NCI-H2196 treated with DMSO at 0.1 percent for 48 hours (cell line): ENCODE measurements around the gene RASGEF1C.

ENCODE experiments used
- DNase-seq: peaks from one replicate; lab custom pipeline; 2025; ENCODE audit not compliant: unreplicated experiment; lab: John Stamatoyannopoulos, UW

Gene RASGEF1C

GRCh38 chr5:180120237-180121101 is 88.5 kb downstream of the RASGEF1C start:
- DNase-seq: no peak

DNA sequence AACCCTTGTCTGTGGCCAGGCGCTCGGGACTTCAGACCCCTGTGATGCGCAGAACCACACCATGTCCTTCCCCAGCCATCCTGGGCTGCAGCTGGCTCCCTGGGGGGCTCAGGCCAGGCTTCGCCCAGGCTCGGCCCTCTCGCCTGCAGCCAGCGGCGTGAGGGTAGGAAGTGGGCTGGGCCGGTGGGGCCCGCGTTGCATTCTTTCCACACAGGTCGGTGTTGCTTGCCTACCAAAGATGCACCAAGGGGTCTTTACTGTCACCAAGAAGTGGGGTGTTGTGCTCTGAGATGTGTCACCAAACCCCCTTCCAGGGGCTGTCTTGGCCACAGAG is 89.1 kb downstream of the RASGEF1C start:
- no peak for DNase-seq

GRCh38 chr5:180119031-180119902 is 89.7 kb downstream of the RASGEF1C start:
- no peak for DNase-seq

DNA sequence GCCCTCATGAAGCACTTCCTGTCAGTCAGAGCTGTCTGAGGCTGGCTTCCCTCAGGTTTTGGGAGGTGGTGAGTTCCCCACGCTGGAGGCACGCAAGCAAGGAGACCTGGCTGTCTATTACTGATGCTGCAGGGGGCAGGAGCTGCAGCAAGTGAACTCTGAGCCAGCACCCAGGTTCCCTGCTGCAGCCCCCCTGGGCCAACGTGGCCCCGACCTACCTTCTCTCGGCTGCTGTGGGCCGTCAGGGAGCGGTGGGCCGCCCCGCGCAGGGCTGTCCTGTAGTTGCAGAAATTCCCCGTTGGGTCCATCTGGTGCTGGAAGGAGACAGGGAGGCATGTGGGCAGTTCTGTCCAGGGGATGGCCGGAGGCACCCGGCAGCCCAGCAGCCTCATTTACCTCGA is 90.6 kb downstream of the RASGEF1C start:
- no peak for DNase-seq

GRCh38 chr5:180117000-180117725 is 91.8 kb downstream of the RASGEF1C start:
- no peak for DNase-seq

GRCh38 chr5:180116077-180116999 is 92.7 kb downstream of the RASGEF1C start:
- DNase-seq: no peak

DNA sequence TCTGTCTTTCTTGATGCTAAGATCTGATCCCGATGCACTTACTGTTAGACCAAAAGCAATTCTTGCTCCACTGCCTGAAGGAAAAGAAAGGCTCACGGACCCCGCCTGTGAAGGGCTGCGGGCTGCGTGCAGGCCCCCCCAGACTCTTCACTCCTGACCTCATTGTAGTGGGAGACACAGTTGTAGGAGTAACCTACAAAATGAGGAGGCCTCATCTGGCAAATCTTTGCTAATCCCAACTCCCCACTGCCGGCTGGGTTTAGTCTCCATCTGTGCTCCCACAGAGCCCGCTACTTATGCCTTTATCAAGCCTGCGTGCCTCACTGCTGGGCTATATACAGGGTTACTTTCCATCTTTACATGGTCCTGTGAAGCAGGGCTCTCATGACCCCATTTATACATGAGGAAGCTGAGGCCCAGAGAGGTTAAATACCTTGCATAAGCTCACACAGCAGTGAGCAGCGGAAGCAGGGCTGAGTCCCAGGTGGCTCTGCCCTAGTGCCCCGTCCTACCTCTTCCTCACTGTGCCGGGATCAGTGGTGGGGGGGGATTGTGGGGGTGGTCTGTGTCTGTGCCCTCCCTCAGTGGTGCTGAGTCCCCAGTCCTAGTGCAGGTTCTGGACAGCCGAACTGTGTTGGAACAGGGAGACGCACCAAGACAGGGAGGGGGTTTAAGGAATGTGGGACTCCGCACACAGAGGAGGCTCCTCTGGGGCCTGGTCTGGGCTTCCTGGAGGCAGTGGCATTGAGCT is 93.5 kb downstream of the RASGEF1C start:
- no peak for DNase-seq

- no peak for DNase-seq
These were observed 94.6 kb downstream of the RASGEF1C start for GRCh38 chr5:180114304-180115003.

- no peak for DNase-seq
These were observed 95.2 kb downstream of the RASGEF1C start for GRCh38 chr5:180113660-180114303.

DNA sequence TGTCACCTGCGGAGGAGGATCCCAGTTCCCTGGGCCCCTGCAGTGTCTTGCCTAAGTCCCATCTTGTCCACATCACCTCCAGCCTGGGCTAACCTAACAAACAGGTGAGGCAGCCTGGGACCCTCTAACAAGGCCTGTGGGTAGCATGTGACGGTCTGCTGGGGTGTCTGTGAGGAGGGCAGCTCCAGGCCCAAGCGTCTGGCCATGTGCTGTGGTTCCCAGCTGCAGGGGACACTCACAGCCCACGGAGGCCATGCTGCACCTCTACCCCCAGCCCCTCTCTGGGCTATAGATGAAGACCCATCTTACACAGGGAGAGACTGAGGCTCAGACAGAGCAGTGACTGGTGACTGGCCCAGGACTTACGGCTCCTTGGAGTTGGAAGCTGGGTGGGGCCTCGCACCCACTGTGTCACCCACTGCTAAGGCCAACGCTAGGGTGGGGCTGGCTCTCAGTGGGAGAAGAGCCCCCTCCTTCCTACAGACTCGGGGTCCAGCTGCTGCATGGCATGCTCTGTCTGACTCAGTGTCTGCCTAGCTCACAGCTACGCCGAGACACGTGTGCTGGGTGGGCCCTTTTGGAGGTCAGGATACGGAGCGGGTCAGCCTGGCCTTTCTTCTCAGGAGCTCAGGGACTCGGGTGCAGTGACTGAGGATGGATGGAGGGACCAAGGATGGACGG is 96.7 kb downstream of the RASGEF1C start:
- no peak for DNase-seq

DNA sequence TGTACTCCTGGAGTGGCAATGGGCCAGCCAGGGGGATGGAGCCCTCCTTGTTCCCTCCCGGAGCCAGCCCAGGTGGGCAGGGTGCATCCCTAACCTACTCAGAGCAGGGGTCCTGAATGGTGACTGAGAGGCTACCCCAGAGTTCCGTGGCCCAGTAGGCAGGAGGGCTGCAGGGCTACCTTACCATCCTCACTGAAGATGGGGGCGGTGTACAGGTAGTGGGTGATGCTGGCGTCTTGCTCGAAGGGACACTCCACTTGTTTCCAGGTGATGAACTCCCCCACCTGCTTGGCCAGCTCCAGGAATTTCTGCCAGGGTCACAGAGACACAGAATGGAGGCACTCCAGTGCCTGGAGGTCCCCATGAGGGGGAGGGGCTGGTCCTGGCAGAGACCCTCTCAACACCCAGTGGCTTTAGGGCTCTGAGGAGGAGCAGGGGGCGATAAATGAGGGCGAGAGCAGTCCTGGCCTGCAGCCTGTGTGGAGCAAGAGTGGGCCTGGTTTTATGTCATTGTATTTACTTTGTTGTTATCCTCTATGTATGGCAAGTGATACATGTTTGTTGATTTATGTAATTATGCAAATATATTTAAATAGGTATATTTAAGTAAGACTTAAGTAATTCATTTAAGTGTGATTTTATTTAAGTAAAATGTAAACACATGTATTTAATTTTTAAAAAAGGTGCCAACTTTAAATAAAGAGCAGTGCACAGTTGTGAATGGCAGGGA is 97.6 kb downstream of the RASGEF1C start:
- no peak for DNase-seq

- DNase-seq: no peak
These were observed 99.1 kb downstream of the RASGEF1C start for GRCh38 chr5:180109920-180110319.

- DNase-seq: no peak
These were observed 102.0 kb downstream of the RASGEF1C start for GRCh38 chr5:180107005-180107404.

- DNase-seq: no peak
These were observed 103.1 kb downstream of the RASGEF1C start for GRCh38 chr5:180105827-180106312.

GRCh38 chr5:180104168-180104530 is 104.9 kb downstream of the RASGEF1C start:
- no peak for DNase-seq

GRCh38 chr5:180103487-180104167 is 105.4 kb downstream of the RASGEF1C start:
- DNase-seq: no peak

- DNase-seq: no peak
These were observed 106.4 kb downstream of the RASGEF1C start for GRCh38 chr5:180102636-180103035.
